Lower lobe of right lung (tissue), 2 donors: Measurements from ENCODE around the gene KCNAB2. TPM values are rescaled to one million over a fixed set of nuclear protein-coding genes. Genes with fewer than 3 reads are reported as not detected.

Experiments used
- ATAC-seq, 2 donors: fragments of 200-7000 bp; cut with Tn5 transposase; one replicate each; pipeline ENCODE4 v1.9.1; 2020 to 2022; ENCODE audit warnings: mild to moderate bottlenecking in 2 of 2, moderate library complexity in 2 of 2
- DNase-seq: peaks from one replicate; pipeline ENCODE4 v3.0.0-alpha.2; 2020
- H3K27ac ChIP-seq: fragments of 200-600 bp; one replicate; pipeline ENCODE4 v1.8.0; 2022
- H3K27me3 ChIP-seq: fragments of 200-600 bp; one replicate; pipeline ENCODE4 v1.8.0; 2022; ENCODE audit warnings: low read depth
- H3K36me3 ChIP-seq: fragments of 200-600 bp; one replicate; pipeline ENCODE4 v1.8.0; 2022; ENCODE audit warnings: mild to moderate bottlenecking
- H3K4me1 ChIP-seq: fragments of 200-600 bp; one replicate; pipeline ENCODE4 v1.8.0; 2022
- H3K4me3 ChIP-seq: fragments of 200-600 bp; one replicate; pipeline ENCODE4 v1.8.0; 2022; ENCODE audit warnings: mild to moderate bottlenecking
- H3K9me3 ChIP-seq: fragments of 200-600 bp; one replicate; pipeline ENCODE4 v1.8.0; 2022
- intact Hi-C: fragments of 100-400 bp; cut with DNase I; formaldehyde crosslinking; loops from one replicate; pipeline ENCODE4 v1.11.0; 2022
- total RNA-seq: library from RNA; stranded (reverse); fragmentation: NEBNext Ultra II Directional; extraction: Animal tissue kit (Norgen Biotek cat#: 25700); gene quantifications from one replicate; pipeline ENCODE4 v1.2.1, GENCODE V29; 2021
- TF ChIP-seq, protein P1 (sequence below): fragments of 200-600 bp; IDR thresholded peaks from one replicate; pipeline ENCODE4 v1.8.0; 2022; ENCODE audit warnings: antibody characterized with exemption, mild to moderate bottlenecking
- donor health status: DM: no; HTN: yes; CAD: no; lungs with severe emphysema.

Gene KCNAB2
- total RNA-seq, 1 donor from 2014 or later, result 119 TPM

DNA sequence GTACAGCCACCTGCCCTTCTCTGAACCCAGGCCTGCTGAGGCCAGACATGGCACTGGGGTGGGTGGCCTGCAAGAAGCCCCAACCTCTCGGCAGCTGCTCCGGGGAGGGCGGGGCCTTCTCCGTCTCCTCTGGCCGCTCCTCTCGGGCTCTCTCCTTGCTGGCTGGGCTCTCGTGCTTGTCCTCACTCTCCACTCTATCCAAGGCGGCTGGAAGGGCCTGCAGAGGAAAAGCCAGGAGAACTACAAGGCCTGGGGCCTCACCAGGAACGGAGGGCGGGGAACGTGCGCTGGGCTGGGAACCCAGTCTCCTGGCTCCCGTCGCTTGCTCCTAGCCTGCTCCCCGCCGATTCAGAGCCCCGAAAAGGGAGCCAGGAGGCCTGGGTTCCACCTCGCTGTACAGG, 75.3 kb downstream of the KCNAB2 start:
- DNase-seq (peak; percentile 26), ATAC-seq (no peak)

DNA sequence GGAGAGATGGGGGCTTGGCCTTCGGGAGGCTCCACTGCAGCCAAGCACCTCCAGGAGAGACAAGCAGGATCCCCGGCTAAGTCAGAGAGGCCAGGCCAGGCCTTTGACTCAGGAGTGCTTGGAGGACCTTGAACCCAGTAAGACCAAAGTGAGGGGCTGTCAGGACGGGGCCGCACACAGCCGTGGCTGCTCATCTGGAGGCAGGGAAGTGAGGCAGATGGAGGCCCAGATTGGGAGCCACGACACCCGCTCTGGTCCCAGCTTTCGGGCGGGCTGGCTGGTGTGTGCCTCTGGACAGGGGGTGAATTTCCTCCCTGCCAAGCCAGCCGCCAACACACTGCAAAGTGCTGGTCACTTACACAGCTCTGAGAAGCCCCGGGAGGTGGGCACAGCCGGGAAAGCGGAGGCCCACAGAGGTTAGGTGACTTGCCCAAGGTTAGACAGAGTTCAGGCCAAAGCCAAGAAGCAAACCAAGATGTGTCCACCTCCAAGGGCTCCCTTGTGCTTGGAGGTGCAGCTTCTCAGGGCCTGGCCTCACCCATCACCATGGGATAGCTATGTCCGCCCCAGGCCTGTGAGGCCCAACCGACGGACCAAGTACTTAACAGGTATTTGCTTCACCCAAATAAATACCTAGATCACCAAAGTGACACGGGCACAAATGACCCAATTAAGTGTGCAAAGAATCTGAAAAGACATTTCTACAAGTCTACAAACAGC, 76.1 kb downstream of the KCNAB2 start:
- TF ChIP-seq, protein P1, sequence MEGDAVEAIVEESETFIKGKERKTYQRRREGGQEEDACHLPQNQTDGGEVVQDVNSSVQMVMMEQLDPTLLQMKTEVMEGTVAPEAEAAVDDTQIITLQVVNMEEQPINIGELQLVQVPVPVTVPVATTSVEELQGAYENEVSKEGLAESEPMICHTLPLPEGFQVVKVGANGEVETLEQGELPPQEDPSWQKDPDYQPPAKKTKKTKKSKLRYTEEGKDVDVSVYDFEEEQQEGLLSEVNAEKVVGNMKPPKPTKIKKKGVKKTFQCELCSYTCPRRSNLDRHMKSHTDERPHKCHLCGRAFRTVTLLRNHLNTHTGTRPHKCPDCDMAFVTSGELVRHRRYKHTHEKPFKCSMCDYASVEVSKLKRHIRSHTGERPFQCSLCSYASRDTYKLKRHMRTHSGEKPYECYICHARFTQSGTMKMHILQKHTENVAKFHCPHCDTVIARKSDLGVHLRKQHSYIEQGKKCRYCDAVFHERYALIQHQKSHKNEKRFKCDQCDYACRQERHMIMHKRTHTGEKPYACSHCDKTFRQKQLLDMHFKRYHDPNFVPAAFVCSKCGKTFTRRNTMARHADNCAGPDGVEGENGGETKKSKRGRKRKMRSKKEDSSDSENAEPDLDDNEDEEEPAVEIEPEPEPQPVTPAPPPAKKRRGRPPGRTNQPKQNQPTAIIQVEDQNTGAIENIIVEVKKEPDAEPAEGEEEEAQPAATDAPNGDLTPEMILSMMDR, result no peak
- DNase-seq, result peak; percentile 37
- no peak for ATAC-seq
- intact Hi-C loops, result no loop called here
- Histone ChIP-seq H3K36me3 (no peaks in the 10 kb centered on the region), H3K27me3 (peaks cover 6% of the 10 kb centered on the region), H3K27ac (no peak overlapping the region), H3K9me3 (peaks cover 7% of the 10 kb centered on the region), H3K4me3 (no peak overlapping the region), H3K4me1 (no peaks in the 10 kb centered on the region)

More for the DNA sequence above, 75.3 kb downstream of the KCNAB2 start:
- TF ChIP-seq, protein P1, result no peak
- Histone ChIP-seq H3K9me3 (peaks cover 7% of the 10 kb centered on the region), H3K36me3 (no peaks in the 10 kb centered on the region), H3K4me1 (no peaks in the 10 kb centered on the region), H3K4me3 (no peak overlapping the region), H3K27ac (no peak overlapping the region), H3K27me3 (peaks cover 3% of the 10 kb centered on the region)
- intact Hi-C loops, result no loop called here

DNA sequence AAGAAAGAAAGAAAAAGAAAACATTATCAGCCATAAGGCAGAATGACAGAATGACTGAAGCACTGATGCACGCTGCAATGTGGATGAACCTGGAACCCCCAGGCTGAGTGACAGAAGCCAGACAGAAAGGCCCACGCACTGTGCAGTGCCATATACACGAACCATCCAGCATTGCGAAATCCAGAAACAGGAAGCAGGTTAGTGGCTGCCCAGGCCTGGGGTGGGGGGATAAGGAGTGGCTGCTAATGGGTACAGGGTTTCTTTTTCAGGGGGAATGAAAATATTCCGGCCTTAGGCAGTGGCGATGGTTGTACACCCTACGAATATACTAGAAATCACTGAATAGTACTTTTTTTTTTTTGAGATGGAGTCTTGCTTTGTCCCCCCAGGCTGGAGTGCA, 77.4 kb downstream of the KCNAB2 start:
- TF ChIP-seq, protein P1, result no peak
- ATAC-seq (no peak), DNase-seq (peak; percentile 47)
- H3K36me3 ChIP-seq, result no peaks in the 10 kb centered on the region
- H3K4me3 ChIP-seq, result no peak overlapping the region
- peaks cover 9% of the 10 kb centered on the region for H3K27me3 ChIP-seq
- H3K27ac ChIP-seq, result no peak overlapping the region
- H3K4me1 ChIP-seq, result peaks cover 8% of the 10 kb centered on the region
- H3K9me3 ChIP-seq, result no peaks in the 10 kb centered on the region
- intact Hi-C loops, result no loop called here

DNA sequence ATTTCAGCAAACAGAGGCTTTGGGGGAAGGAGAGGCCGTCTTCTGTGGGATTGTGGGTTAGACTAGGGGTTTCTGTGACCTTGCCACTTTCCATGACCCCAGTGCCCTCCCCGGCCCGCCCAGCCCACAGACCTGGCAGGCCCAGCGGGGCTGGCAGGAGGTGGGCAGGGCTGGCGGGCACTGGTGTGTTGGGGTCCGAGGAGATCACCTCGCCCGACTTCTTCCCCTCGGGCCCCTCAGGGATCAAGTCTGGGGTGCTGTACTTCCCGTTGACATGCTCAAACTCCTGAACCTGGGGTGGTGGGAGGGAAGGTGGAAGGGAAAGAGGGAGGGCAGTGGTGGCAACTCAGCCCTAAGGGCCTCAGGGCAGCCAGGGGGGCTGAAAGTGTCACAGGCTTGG, 78.1 kb downstream of the KCNAB2 start:
- TF ChIP-seq, protein P1, result no peak
- Histone ChIP-seq H3K36me3 (no peaks in the 10 kb centered on the region), H3K4me1 (peaks cover 8% of the 10 kb centered on the region), H3K27ac (no peak overlapping the region), H3K9me3 (no peaks in the 10 kb centered on the region), H3K4me3 (no peak overlapping the region), H3K27me3 (peaks cover 9% of the 10 kb centered on the region)
- DNase-seq (peak; percentile 30), ATAC-seq (no peak)
- intact Hi-C loops, result no loop called here

DNA sequence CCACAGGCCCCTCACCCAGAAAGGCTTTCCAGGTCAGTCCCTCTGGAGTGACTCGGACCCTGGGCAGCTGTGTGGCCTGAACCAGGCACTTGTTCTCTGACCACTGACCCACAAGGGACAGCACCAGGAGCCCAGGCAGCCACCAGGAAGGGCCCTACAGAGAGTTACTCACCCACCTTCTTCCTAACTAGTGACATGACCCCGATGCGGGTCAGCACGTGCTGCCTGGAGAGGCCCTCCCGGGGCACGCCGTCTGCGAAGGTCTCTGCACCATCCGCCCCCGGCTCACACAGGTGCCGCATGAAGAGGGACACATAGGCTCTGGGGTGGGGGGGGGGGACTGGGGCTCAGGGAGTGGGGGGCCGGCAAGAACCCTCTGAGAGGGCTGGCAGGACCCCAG, 78.7 kb downstream of the KCNAB2 start:
- Histone ChIP-seq H3K36me3 (no peaks in the 10 kb centered on the region), H3K4me1 (peaks cover 8% of the 10 kb centered on the region), H3K4me3 (no peak overlapping the region), H3K27ac (no peak overlapping the region), H3K27me3 (peaks cover 9% of the 10 kb centered on the region), H3K9me3 (no peaks in the 10 kb centered on the region)
- TF ChIP-seq, protein P1, result no peak
- ATAC-seq (no peak), DNase-seq (peak; percentile 37)
- intact Hi-C loops, result no loop called here
